H9 (cell line): ENCODE results near the gene ZDHHC11. TPM values are rescaled to one million over a fixed set of nuclear protein-coding genes. Genes with fewer than 3 reads are reported as not detected.

ENCODE experiments used
- DNase-seq: peaks from one replicate; pipeline ENCODE4 v3.0.0-alpha.2; 2017
- H2AFZ ChIP-seq: one replicate; pipeline ENCODE4 v1.6.1; 2013; ENCODE audit warnings: mild to moderate bottlenecking, low read length, control low read depth, moderate library complexity
- H2AK5ac ChIP-seq: 2 replicates; pipeline ENCODE4 v1.6.1; 2013; ENCODE audit warnings: low read length, control low read depth, mixed read lengths; ENCODE audit not compliant: insufficient read length
- H2BK120ac ChIP-seq: one replicate; pipeline ENCODE4 v1.6.1; 2013; ENCODE audit warnings: low read depth, mild to moderate bottlenecking, low read length, control low read depth, inconsistent platforms; ENCODE audit not compliant: poor library complexity, severe bottlenecking
- H2BK12ac ChIP-seq: 2 replicates; pipeline ENCODE4 v1.6.1; 2013; ENCODE audit warnings: low read length, control low read depth, mixed read lengths, low read depth; ENCODE audit not compliant: insufficient read length
- H2BK15ac ChIP-seq: 2 replicates; pipeline ENCODE4 v1.6.1; 2013; ENCODE audit warnings: low read depth, low read length, control low read depth
- H2BK20ac ChIP-seq: one replicate; pipeline ENCODE4 v1.6.1; 2013; ENCODE audit warnings: low read depth, mild to moderate bottlenecking, low read length, control low read depth, inconsistent platforms; ENCODE audit not compliant: poor library complexity, severe bottlenecking
- H2BK5ac ChIP-seq: 2 replicates; pipeline ENCODE4 v1.6.1; 2013; ENCODE audit warnings: low read length, control low read depth, mixed read lengths; ENCODE audit not compliant: insufficient read length
- H3K14ac ChIP-seq: 2 replicates; pipeline ENCODE4 v1.6.1; 2013; ENCODE audit warnings: low read length, control low read depth; ENCODE audit not compliant: insufficient read depth
- H3K18ac ChIP-seq: 2 replicates; pipeline ENCODE4 v1.6.1; 2013; ENCODE audit warnings: low read depth, mild to moderate bottlenecking, mixed read lengths, low read length, control low read depth; ENCODE audit not compliant: insufficient read length
- H3K23ac ChIP-seq: 2 replicates; pipeline ENCODE4 v1.6.1; 2013; ENCODE audit warnings: low read length, control low read depth, mixed read lengths, low read depth; ENCODE audit not compliant: insufficient read length
- H3K23me2 ChIP-seq: 2 replicates; pipeline ENCODE4 v1.6.1; 2013; ENCODE audit warnings: low read depth, mild to moderate bottlenecking, mixed read lengths, low read length, control low read depth; ENCODE audit not compliant: insufficient read length, poor library complexity, severe bottlenecking
- H3K27ac ChIP-seq: 2 replicates; pipeline ENCODE4 v1.5.1; 2013; ENCODE audit warnings: low read length, control low read depth, mixed read lengths, low read depth; ENCODE audit not compliant: insufficient read length
- H3K27me3 ChIP-seq: 2 replicates; pipeline ENCODE4 v1.6.1; 2013; ENCODE audit warnings: low read length, control low read depth, inconsistent platforms; ENCODE audit not compliant: insufficient read depth
- H3K4ac ChIP-seq: 2 replicates; pipeline ENCODE4 v1.6.1; 2013; ENCODE audit warnings: low read depth, mild to moderate bottlenecking, control low read depth, inconsistent platforms, low read length, moderate library complexity
- H3K4me1 ChIP-seq: 2 replicates; pipeline ENCODE4 v1.6.1; 2013; ENCODE audit warnings: low read length, control low read depth, inconsistent platforms; ENCODE audit not compliant: insufficient read depth
- H3K4me2 ChIP-seq: 2 replicates; pipeline ENCODE4 v1.6.1; 2013; ENCODE audit warnings: low read length, control low read depth, mixed read lengths; ENCODE audit not compliant: insufficient read length, insufficient read depth
- H3K56ac ChIP-seq: 2 replicates; pipeline ENCODE4 v1.6.1; 2013; ENCODE audit warnings: low read depth, mild to moderate bottlenecking, mixed read lengths, low read length, control low read depth; ENCODE audit not compliant: insufficient read length
- H3K79me1 ChIP-seq: 2 replicates; pipeline ENCODE4 v1.6.1; 2013; ENCODE audit warnings: low read depth, mild to moderate bottlenecking, moderate library complexity, low read length, control low read depth, inconsistent platforms; ENCODE audit not compliant: insufficient read depth, poor library complexity, severe bottlenecking
- H3K79me2 ChIP-seq: 2 replicates; pipeline ENCODE4 v1.6.1; 2013; ENCODE audit warnings: low read length, control low read depth, inconsistent platforms; ENCODE audit not compliant: insufficient read depth
- H3K9ac ChIP-seq: 2 replicates; pipeline ENCODE4 v1.6.1; 2013; ENCODE audit warnings: low read length, control low read depth, mixed read lengths; ENCODE audit not compliant: insufficient read length; ENCODE audit errors: extremely low read depth
- H3K9me3 ChIP-seq: one replicate; pipeline ENCODE4 v1.6.1; 2013; ENCODE audit warnings: low read depth, low read length, inconsistent platforms; ENCODE audit not compliant: control insufficient read depth
- H3T11ph ChIP-seq: one replicate; pipeline ENCODE4 v1.6.1; 2013; ENCODE audit warnings: mild to moderate bottlenecking, low read length, control low read depth, inconsistent platforms
- H4K20me1 ChIP-seq: one replicate; pipeline ENCODE4 v1.6.1; 2013; ENCODE audit not compliant: control insufficient read depth, insufficient read length, insufficient read depth
- H4K5ac ChIP-seq: 2 replicates; pipeline ENCODE4 v1.6.1; 2013; ENCODE audit warnings: low read depth, mild to moderate bottlenecking, mixed read lengths, low read length, control low read depth; ENCODE audit not compliant: insufficient read length
- H4K8ac ChIP-seq: replicated peaks from 2 replicates; pipeline ENCODE4 v1.6.1; 2013; ENCODE audit warnings: low read length, control low read depth, mixed read lengths, low read depth; ENCODE audit not compliant: insufficient read length
- H4K91ac ChIP-seq: 2 replicates; pipeline ENCODE4 v1.6.1; 2013; ENCODE audit warnings: low read depth, mild to moderate bottlenecking, moderate library complexity, mixed read lengths, low read length, control low read depth; ENCODE audit not compliant: insufficient read length
- H3K27ac Mint-ChIP-seq, 3 experiments: 2 replicates in 2 of 3; 3 replicates in 1 of 3; pipeline ENCODE4 v1.8.0; 2020 to 2021; ENCODE audit warnings: mixed read lengths in 3 of 3, mild to moderate bottlenecking in 1 of 3, moderate library complexity in 1 of 3
- H3K27me3 Mint-ChIP-seq: 2 replicates; pipeline ENCODE4 v1.8.0; 2021; ENCODE audit warnings: low read depth, mild to moderate bottlenecking, moderate library complexity, mixed read lengths
- H3K36me3 Mint-ChIP-seq, 3 experiments: 2 replicates in 2 of 3; 3 replicates in 1 of 3; pipeline ENCODE4 v1.8.0; 2020 to 2021; ENCODE audit warnings: low read depth in 3 of 3, mixed read lengths in 3 of 3; ENCODE audit not compliant: insufficient read depth in 1 of 3
- H3K4me1 Mint-ChIP-seq, 2 experiments: 2 replicates each; pipeline ENCODE4 v1.8.0; 2020; ENCODE audit warnings: mixed read lengths in 2 of 2
- H3K4me3 Mint-ChIP-seq, 2 experiments: 2 replicates in 1 of 2; 3 replicates in 1 of 2; pipeline ENCODE4 v1.8.0; 2020 to 2021; ENCODE audit warnings: mild to moderate bottlenecking in 2 of 2, mixed read lengths in 2 of 2, moderate library complexity in 1 of 2
- H3K9me3 Mint-ChIP-seq, 2 experiments: 2 replicates in 1 of 2; 3 replicates in 1 of 2; pipeline ENCODE4 v1.8.0; 2020; ENCODE audit warnings: mild to moderate bottlenecking in 2 of 2, mixed read lengths in 2 of 2, moderate library complexity in 1 of 2
- CTCF ChIP-seq: fragments of 200-600 bp; sonication (generic); conservative IDR thresholded peaks from 3 replicates; pipeline ENCODE4 v1.8.0; 2021; ENCODE audit warnings: antibody characterized with exemption, mild to moderate bottlenecking
- WGBS: extraction: QIAGEN DNeasy Blood & Tissue Kit; methylation state at CpG from one replicate; pipeline ENCODE4 v1.1.7; 2013; ENCODE audit warnings: missing lambda C conversion rate, low lambda C conversion rate, mixed read lengths; ENCODE audit not compliant: insufficient read length; ENCODE audit errors: extremely low coverage; 5-methylcytosine and 5-hydroxymethylcytosine counted together
- total RNA-seq: library from RNA; stranded (reverse); gene quantifications from 2 replicates; pipeline ENCODE4 v1.2.1, GENCODE V29; 2021

Gene ZDHHC11
- total RNA-seq, 1 experiment from 2014 or later = 37.6 TPM

GRCh38 chr5:765948-766631, 84.7 kb downstream of the ZDHHC11 start:
- H4K5ac ChIP-seq = no peak overlapping the region
- Mint-ChIP-seq H3K36me3 (peaks cover 0 to 10% (median 4%) of the 10 kb centered on the region in 3 experiments; a peak in 3 of 7 replicates), H3K4me1 (peaks cover 0 to 2% of the 10 kb centered on the region in 2 experiments; a peak in 3 of 4 replicates), H3K27ac (no peak overlapping the region), H3K9me3 (peaks cover 8 to 18% of the 10 kb centered on the region in 2 experiments; a peak in 4 of 5 replicates), H3K27me3 (peaks cover 7% of the 10 kb centered on the region; the same call in 1 of the 2 replicates), H3K4me3 (no peak overlapping the region)
- H2AK5ac ChIP-seq = no peak overlapping the region
- no peak overlapping the region for H3K56ac ChIP-seq
- no peak overlapping the region for H3K23ac ChIP-seq
- no peaks in the 10 kb centered on the region for H3K4me1 ChIP-seq
- no peak overlapping the region; the same call in 1 of the 2 replicates for H3K14ac ChIP-seq
- H4K20me1 ChIP-seq = no peaks in the 10 kb centered on the region
- H3K27ac ChIP-seq = no peak overlapping the region
- TF ChIP-seq CTCF = no peak
- no peak overlapping the region for H2BK15ac ChIP-seq
- no peak overlapping the region for H4K91ac ChIP-seq
- H3K9ac ChIP-seq = no peak overlapping the region
- no peak overlapping the region for H2BK20ac ChIP-seq
- no peaks in the 10 kb centered on the region for H3K9me3 ChIP-seq
- WGBS = no CpG with 5 or more reads among the region's 18 CpGs
- H2BK120ac ChIP-seq = no peak overlapping the region
- H2AFZ ChIP-seq = no peak overlapping the region
- no peak overlapping the region for H2BK5ac ChIP-seq
- H2BK12ac ChIP-seq = no peak overlapping the region
- no peak overlapping the region for H3T11ph ChIP-seq
- no peak overlapping the region for H3K4me2 ChIP-seq
- H4K8ac ChIP-seq = no peak overlapping the region
- H3K18ac ChIP-seq = no peak overlapping the region
- no peaks in the 10 kb centered on the region for H3K23me2 ChIP-seq
- DNase-seq = no peak
- H3K79me2 ChIP-seq = no peaks in the 10 kb centered on the region
- no peak overlapping the region for H3K4ac ChIP-seq
- no peaks in the 10 kb centered on the region for H3K79me1 ChIP-seq
- H3K27me3 ChIP-seq = no peaks in the 10 kb centered on the region
